Peyer's patch (tissue), 4 donors: ENCODE results near the gene TM9SF1. TPM values are rescaled to one million over a fixed set of nuclear protein-coding genes. Genes with fewer than 3 reads are reported as not detected.

Experiments
- DNase-seq, 3 donors: peaks; one replicate each; pipeline ENCODE4 v3.0.0-alpha.2; 2017 to 2019
- H3K27ac ChIP-seq, 4 donors: fragments of 200-600 bp; sonication (generic); one replicate each; pipeline ENCODE4 v1.5.1; 2016 to 2019
- H3K27me3 ChIP-seq, 2 donors: fragments of 200-600 bp; sonication (generic); one replicate each; pipeline ENCODE4 v1.5.1; 2019
- H3K36me3 ChIP-seq, 3 donors: fragments of 200-600 bp; sonication (generic); one replicate each; pipeline ENCODE4 v1.5.1; 2016 to 2019
- H3K4me1 ChIP-seq, 4 donors: fragments of 200-600 bp; sonication (generic); one replicate each; pipeline ENCODE4 v1.5.1; 2016 to 2019
- H3K4me3 ChIP-seq, 4 donors: fragments of 200-600 bp; sonication (generic); 1 replicate in 3 of 4; 2 replicates in 1 of 4; pipeline ENCODE4 v1.5.1; 2016 to 2019; ENCODE audit warnings: mild to moderate bottlenecking in 1 of 4
- H3K9me3 ChIP-seq, 4 donors: fragments of 200-600 bp; sonication (generic); one replicate each; pipeline ENCODE4 v1.5.1; 2016 to 2019; ENCODE audit warnings: mild to moderate bottlenecking in 1 of 4
- POLR2A ChIP-seq, 2 donors: fragments of 450-650 bp; IDR thresholded peaks; one replicate each; pipeline ENCODE4 v1.5.1; 2017; ENCODE audit warnings: antibody characterized with exemption in 2 of 2, mild to moderate bottlenecking in 2 of 2, moderate library complexity in 2 of 2
- total RNA-seq, 4 donors: library from RNA; depleted of rRNA; stranded (reverse); fragments of >200 nt; gene quantifications; one replicate each; pipeline ENCODE4 v1.1.0, GENCODE V29; 2016
- TF ChIP-seq, protein P1 (sequence below), 6 experiments: fragments of 450-650 bp in 4 of 6; fragments of 200-600 bp in 2 of 6; sonication (generic) in 1 of 6; IDR thresholded peaks; one replicate each; pipeline ENCODE4 v1.5.1; 2017 to 2019; ENCODE audit warnings: antibody characterized with exemption in 6 of 6, mild to moderate bottlenecking in 3 of 6, moderate library complexity in 1 of 6

The TM9SF1 gene
- total RNA-seq, 4 donors from 2014 or later: 22.3 to 80.7 (median 49.8) TPM

DNA sequence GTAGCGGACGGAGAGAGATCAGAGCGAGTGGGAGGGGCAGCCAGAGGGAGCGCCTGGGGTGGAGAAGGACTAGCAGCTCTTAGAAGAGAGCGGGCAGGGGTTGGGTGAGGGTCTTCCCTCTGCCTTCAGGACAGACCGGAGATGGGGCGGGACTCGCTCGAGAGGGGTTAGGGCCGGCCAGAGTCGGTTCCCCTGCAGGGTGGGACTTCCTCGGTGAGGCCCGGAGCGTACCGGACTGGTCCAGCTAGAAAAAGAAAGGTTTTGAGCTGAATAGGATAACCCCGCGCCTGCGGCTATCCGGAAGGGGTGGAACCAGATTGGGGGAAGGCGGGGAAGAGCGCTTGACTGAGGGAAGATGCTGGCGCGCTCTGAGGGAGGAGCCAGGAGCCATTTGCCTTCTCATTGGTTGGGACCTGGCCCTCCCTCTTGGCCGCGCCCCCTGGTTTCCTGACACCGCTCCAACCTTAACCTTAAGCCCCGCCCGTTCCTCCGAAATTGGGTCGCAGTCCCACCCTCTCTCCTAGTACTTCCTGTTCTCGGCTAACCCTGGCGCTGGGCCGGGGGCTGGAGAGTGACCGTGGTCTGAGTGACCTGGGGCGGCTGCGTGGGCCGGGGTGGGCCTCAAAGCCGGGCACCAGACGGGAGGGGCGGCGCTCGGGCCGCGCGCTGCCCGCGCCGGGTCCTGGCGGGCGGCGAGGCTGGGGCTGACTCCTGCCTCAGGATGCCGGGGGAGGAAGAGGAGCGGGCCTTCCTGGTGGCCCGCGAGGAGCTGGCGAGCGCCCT lies 48.1 kb downstream of the TM9SF1 start, which contains the start of gene RNF31:
Gene RNF31 (plus strand): TSS at position 521 of the 783 bp plus-strand sequence. CDS start 201 bp downstream, at position 722.
- H3K27ac ChIP-seq: peak within 1 kb of the TSS; percentile 80 to 96 (median 94)
- H3K4me1 ChIP-seq: peaks cover 0 to 45% (median 15%) of the 10 kb centered on the region in 4 donors
- H3K9me3 ChIP-seq: no peaks in the 10 kb centered on the region
- H3K27me3 ChIP-seq: no peaks in the 10 kb centered on the region
- DNase-seq: peak; percentile 98 to 99 (median 99)
- H3K36me3 ChIP-seq: peaks cover 0 to 36% (median 2%) of the 10 kb centered on the region in 3 donors
- peak within 1 kb of the TSS; percentile 73 to 96 (median 78) for H3K4me3 ChIP-seq
- TF ChIP-seq POLR2A (IDR thresholded peaks at IDR 0.05): peak; percentile 38 to 54
- TF ChIP-seq, protein P1, sequence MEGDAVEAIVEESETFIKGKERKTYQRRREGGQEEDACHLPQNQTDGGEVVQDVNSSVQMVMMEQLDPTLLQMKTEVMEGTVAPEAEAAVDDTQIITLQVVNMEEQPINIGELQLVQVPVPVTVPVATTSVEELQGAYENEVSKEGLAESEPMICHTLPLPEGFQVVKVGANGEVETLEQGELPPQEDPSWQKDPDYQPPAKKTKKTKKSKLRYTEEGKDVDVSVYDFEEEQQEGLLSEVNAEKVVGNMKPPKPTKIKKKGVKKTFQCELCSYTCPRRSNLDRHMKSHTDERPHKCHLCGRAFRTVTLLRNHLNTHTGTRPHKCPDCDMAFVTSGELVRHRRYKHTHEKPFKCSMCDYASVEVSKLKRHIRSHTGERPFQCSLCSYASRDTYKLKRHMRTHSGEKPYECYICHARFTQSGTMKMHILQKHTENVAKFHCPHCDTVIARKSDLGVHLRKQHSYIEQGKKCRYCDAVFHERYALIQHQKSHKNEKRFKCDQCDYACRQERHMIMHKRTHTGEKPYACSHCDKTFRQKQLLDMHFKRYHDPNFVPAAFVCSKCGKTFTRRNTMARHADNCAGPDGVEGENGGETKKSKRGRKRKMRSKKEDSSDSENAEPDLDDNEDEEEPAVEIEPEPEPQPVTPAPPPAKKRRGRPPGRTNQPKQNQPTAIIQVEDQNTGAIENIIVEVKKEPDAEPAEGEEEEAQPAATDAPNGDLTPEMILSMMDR (IDR thresholded peaks at IDR 0.05): no peak

- peak; percentile 36 to 73 for TF ChIP-seq POLR2A (IDR thresholded peaks at IDR 0.05)
- TF ChIP-seq, protein P1 (IDR thresholded peaks at IDR 0.05): no peak
- H3K27me3 ChIP-seq: no peaks in the 10 kb centered on the region
- H3K4me3 ChIP-seq: peak within 1 kb of the TSS; percentile 73 to 96 (median 78)
- peak; percentile 95 to 98 (median 97) for DNase-seq
- H3K4me1 ChIP-seq: peaks cover 0 to 48% (median 16%) of the 10 kb centered on the region in 4 donors
- peaks cover 0 to 30% (median 1%) of the 10 kb centered on the region in 3 donors for H3K36me3 ChIP-seq
- peak within 1 kb of the TSS; percentile 80 to 96 (median 94) for H3K27ac ChIP-seq
- no peaks in the 10 kb centered on the region for H3K9me3 ChIP-seq
Measured at GRCh38 chr14:24146453-24146977, 48.7 kb downstream of the TM9SF1 start, which contains the start of gene PSME2. Gene PSME2, minus strand, starts transcription at chr14:24146610. Its CDS starts 29 bp downstream, at chr14:24146581.

- DNase-seq: no peak
- peaks cover 0 to 48% (median 16%) of the 10 kb centered on the region in 4 donors for H3K4me1 ChIP-seq
- TF ChIP-seq POLR2A (IDR thresholded peaks at IDR 0.05): no peak
- TF ChIP-seq, protein P1 (IDR thresholded peaks at IDR 0.05): no peak
- peak overlapping the region; percentile 73 to 96 (median 78) for H3K4me3 ChIP-seq
- H3K36me3 ChIP-seq: peaks cover 0 to 23% (median 0%) of the 10 kb centered on the region in 3 donors
- H3K27ac ChIP-seq: peak overlapping the region; percentile 80 to 96 (median 94)
- no peaks in the 10 kb centered on the region for H3K9me3 ChIP-seq
- H3K27me3 ChIP-seq: no peaks in the 10 kb centered on the region
Measured at GRCh38 chr14:24145690-24146452, 49.4 kb downstream of the TM9SF1 start.

DNA sequence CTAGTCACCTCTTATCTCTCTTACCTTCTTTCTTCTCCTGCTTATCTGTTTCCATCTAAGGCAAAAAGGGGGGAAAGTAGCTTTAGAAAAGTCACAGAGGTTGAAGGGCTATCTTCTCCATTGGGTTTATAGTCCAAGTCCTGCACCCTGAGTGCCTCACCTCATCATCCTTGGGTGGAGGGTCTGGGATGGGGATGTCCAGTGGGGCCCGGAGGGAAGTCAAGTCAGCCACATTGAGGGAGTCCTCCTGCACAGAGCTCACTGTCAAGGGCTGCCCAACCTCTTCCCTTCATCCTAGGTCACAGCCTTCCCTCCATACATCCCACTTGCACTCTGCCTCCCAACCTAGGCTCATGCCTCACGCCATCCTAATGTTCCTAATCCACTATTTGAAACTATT lies 50.0 kb downstream of the TM9SF1 start:
- Histone ChIP-seq H3K9me3 (no peaks in the 10 kb centered on the region), H3K36me3 (peaks cover 0 to 17% (median 0%) of the 10 kb centered on the region in 3 donors), H3K4me3 (peak overlapping the region; percentile 73 to 96 (median 78)), H3K27me3 (no peaks in the 10 kb centered on the region), H3K27ac (peak overlapping the region; percentile 80 to 96 (median 94)), H3K4me1 (peaks cover 0 to 49% (median 18%) of the 10 kb centered on the region in 4 donors)
- no peak for DNase-seq
- no peak for TF ChIP-seq POLR2A (IDR thresholded peaks at IDR 0.05)
- TF ChIP-seq, protein P1 (IDR thresholded peaks at IDR 0.05): no peak

- Histone ChIP-seq H3K4me1 (peaks cover 0 to 56% (median 20%) of the 10 kb centered on the region in 4 donors), H3K27me3 (no peaks in the 10 kb centered on the region), H3K36me3 (peaks cover 0 to 9% (median 0%) of the 10 kb centered on the region in 3 donors), H3K27ac (peak overlapping the region in 1 of 4 donors; percentile 12), H3K9me3 (no peaks in the 10 kb centered on the region), H3K4me3 (no peak overlapping the region)
- DNase-seq: no peak
- TF ChIP-seq POLR2A (IDR thresholded peaks at IDR 0.05): no peak
- TF ChIP-seq, protein P1 (IDR thresholded peaks at IDR 0.05): no peak
Measured at GRCh38 chr14:24144451-24144850, 50.8 kb downstream of the TM9SF1 start.
